A549 (cell line): ENCODE measurements around the gene SPPL3. TPM values are rescaled to one million over a fixed set of nuclear protein-coding genes. Genes with fewer than 3 reads are reported as not detected.

Source experiments
- ATAC-seq, 2 experiments: fragments of 200-7000 bp in 1 of 2; fragments of >200 bp in 1 of 2; cut with Nextera tagmentation in 1 of 2; cut with Tn5 transposase in 1 of 2; 3 replicates each; pipeline versions ENCODE4 v1.8.0 to v1.9.1; 2018 to 2020; ENCODE audit warnings: mild to moderate bottlenecking in 1 of 2, moderate library complexity in 1 of 2
- CTCF ChIA-PET: fragments of 300-600 bp; sonication (Branson Sonifier 250); formaldehyde crosslinking; extraction: SDS; loops from one replicate; lab custom pipeline; 2021; ENCODE audit warnings: antibody characterized with exemption, inconsistent platforms; lab: Yijun Ruan, JAX
- POLR2A ChIA-PET: fragments of 350-600 bp; formaldehyde crosslinking; extraction: SDS; loops from one replicate; lab custom pipeline; 2021; ENCODE audit warnings: antibody characterized with exemption, inconsistent platforms; lab: Yijun Ruan, JAX
- DNase-seq, 2 experiments: peaks; one replicate each; pipeline versions ENCODE4 v3.0.0 to v3.0.0-alpha.2; 2011 to 2016; ENCODE audit warnings: low read depth in 1 of 2, low spot score in 1 of 2
- FAIRE-seq: peaks from 2 replicates; lab custom pipeline; 2011; peaks lifted over from hg19 to GRCh38; lab: Jason Lieb, UNC
- H3K27ac ChIP-seq, 2 experiments: fragments of >200 bp; sonication (Bioruptor Twin); formaldehyde crosslinking; 3 replicates each; pipeline ENCODE4 v1.5.1; 2016 to 2017
- H3K4me1 ChIP-seq: fragments of >200 bp; sonication (Bioruptor Twin); formaldehyde crosslinking; 3 replicates; pipeline ENCODE4 v1.6.1; 2016
- H3K4me2 ChIP-seq: fragments of >200 bp; sonication (Bioruptor Twin); formaldehyde crosslinking; 3 replicates; pipeline ENCODE4 v1.6.1; 2016
- H3K4me3 ChIP-seq: fragments of >200 bp; sonication (Bioruptor Twin); formaldehyde crosslinking; 3 replicates; pipeline ENCODE4 v1.5.1; 2016
- H3K9me3 ChIP-seq: fragments of >200 bp; sonication (Bioruptor Twin); formaldehyde crosslinking; 3 replicates; pipeline ENCODE4 v1.6.1; 2016
- EP300 ChIP-seq, 2 experiments: fragments of >200 bp; sonication (Bioruptor Twin); formaldehyde crosslinking; IDR thresholded peaks; 2 replicates in 1 of 2; 3 replicates in 1 of 2; pipeline ENCODE4 v1.6.1; 2016 to 2017
- FOXS1 ChIP-seq: fragments of 250-450 bp; sonication (Bioruptor Pico); IDR thresholded peaks from 2 replicates; pipeline ENCODE4 v1.5.0; 2020; ENCODE audit warnings: mild to moderate bottlenecking, moderate library complexity
- GATA3 ChIP-seq: IDR thresholded peaks from 2 replicates; pipeline ENCODE4 v1.6.1; 2012; ENCODE audit warnings: borderline replicate concordance
- HOXB13 ChIP-seq: fragments of 250-450 bp; sonication (Bioruptor Pico); IDR thresholded peaks from 2 replicates; pipeline ENCODE4 v1.5.0; 2020; ENCODE audit warnings: low read depth, mild to moderate bottlenecking, moderate library complexity
- KDM1A ChIP-seq: fragments of 200-600 bp; sonication (generic); IDR thresholded peaks from 2 replicates; pipeline ENCODE4 v1.6.1; 2016; ENCODE audit warnings: low read depth, mild to moderate bottlenecking
- MAFK ChIP-seq: fragments of 450-650 bp; IDR thresholded peaks from 2 replicates; pipeline ENCODE4 v1.6.1; 2014; ENCODE audit not compliant: partially characterized antibody
- RAD21 ChIP-seq, 2 experiments: fragments of >200 bp in 1 of 2; sonication (Bioruptor Twin) in 1 of 2; formaldehyde crosslinking in 1 of 2; IDR thresholded peaks in 1 of 2; conservative IDR thresholded peaks in 1 of 2; 2 replicates in 1 of 2; 3 replicates in 1 of 2; pipeline ENCODE4 v1.6.1; 2012 to 2018; ENCODE audit warnings: inconsistent platforms in 1 of 2
- RARB ChIP-seq: fragments of 250-450 bp; sonication (Bioruptor Pico); IDR thresholded peaks from 2 replicates; pipeline ENCODE4 v1.8.0; 2021; ENCODE audit warnings: mild to moderate bottlenecking, moderate library complexity
- SMC3 ChIP-seq: fragments of >200 bp; sonication (Bioruptor Twin); formaldehyde crosslinking; IDR thresholded peaks from 3 replicates; pipeline ENCODE4 v1.6.1; 2018; ENCODE audit warnings: inconsistent platforms
- WGBS: methylation state at CpG from one replicate; pipeline ENCODE4 v1.1.6; 2017; ENCODE audit errors: missing lambda C conversion rate; 5-methylcytosine and 5-hydroxymethylcytosine counted together
- polyA plus RNA-seq, 4 experiments: library from polyadenylated mRNA; depleted of rRNA in 3 of 4; stranded (reverse); fragments of >200 nt; fragmentation: RNase III in 1 of 4; extraction: RNeasy Plus Mini Kit Qiagen cat#74134 plus additional on column Dnase treatment in 1 of 4; gene quantifications; 2 replicates in 3 of 4; 3 replicates in 1 of 4; pipeline ENCODE4 v1.2.3, GENCODE V29; 2011 to 2017
- TF ChIP-seq, protein P1 (sequence below): fragments of 250-450 bp; sonication (Bioruptor Pico); IDR thresholded peaks from 2 replicates; pipeline ENCODE4 v1.5.0; 2020; ENCODE audit warnings: low read depth, mild to moderate bottlenecking, moderate library complexity
- TF ChIP-seq, protein P2 (sequence below): fragments of >200 bp; sonication (Bioruptor Twin); formaldehyde crosslinking; IDR thresholded peaks from 3 replicates; pipeline ENCODE4 v1.5.1; 2016
- TF ChIP-seq, protein P3 (sequence below): IDR thresholded peaks from 2 replicates; pipeline ENCODE4 v1.6.1; 2012
- TF ChIP-seq, protein P4 (sequence below): fragments of 150-350 bp; IDR thresholded peaks from 2 replicates; pipeline ENCODE4 v1.6.1; 2014; ENCODE audit warnings: low read depth, mild to moderate bottlenecking, low read length

Gene SPPL3
- polyA plus RNA-seq, 2 of the 4 experiments (the other 2 are of a cell fraction), result 25.0 to 26.6 TPM

DNA sequence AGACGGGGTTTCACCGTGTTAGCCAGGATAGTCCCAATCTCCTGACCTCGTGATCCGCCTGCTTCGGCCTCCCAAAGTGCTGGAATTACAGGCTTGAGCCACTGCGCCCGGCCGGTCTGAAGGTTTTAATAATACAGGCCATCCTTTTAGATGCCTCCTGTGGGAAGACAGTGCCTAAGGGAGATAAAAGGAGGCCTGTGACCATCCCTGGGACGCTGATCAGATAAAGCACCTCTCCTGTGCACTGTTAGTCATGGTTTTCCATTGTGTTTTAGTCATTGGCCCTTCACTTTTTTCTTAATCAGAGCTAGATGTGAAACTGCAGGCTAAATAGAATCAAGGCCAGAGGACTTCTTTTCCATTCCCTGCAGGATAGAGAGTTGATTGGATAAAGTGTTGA is 186.1 kb downstream of the SPPL3 start:
- FAIRE-seq, result no peak
- H3K27ac ChIP-seq, result no peak overlapping the region
- TF ChIP-seq EP300 (IDR thresholded peaks at IDR 0.05) (no peak), SMC3 (no peak), RARB (CRISPR knock-in tag) (no peak), MAFK (no peak)
- TF ChIP-seq, protein P1, sequence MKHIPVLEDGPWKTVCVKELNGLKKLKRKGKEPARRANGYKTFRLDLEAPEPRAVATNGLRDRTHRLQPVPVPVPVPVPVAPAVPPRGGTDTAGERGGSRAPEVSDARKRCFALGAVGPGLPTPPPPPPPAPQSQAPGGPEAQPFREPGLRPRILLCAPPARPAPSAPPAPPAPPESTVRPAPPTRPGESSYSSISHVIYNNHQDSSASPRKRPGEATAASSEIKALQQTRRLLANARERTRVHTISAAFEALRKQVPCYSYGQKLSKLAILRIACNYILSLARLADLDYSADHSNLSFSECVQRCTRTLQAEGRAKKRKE, result no peak
- TF ChIP-seq, protein P2, sequence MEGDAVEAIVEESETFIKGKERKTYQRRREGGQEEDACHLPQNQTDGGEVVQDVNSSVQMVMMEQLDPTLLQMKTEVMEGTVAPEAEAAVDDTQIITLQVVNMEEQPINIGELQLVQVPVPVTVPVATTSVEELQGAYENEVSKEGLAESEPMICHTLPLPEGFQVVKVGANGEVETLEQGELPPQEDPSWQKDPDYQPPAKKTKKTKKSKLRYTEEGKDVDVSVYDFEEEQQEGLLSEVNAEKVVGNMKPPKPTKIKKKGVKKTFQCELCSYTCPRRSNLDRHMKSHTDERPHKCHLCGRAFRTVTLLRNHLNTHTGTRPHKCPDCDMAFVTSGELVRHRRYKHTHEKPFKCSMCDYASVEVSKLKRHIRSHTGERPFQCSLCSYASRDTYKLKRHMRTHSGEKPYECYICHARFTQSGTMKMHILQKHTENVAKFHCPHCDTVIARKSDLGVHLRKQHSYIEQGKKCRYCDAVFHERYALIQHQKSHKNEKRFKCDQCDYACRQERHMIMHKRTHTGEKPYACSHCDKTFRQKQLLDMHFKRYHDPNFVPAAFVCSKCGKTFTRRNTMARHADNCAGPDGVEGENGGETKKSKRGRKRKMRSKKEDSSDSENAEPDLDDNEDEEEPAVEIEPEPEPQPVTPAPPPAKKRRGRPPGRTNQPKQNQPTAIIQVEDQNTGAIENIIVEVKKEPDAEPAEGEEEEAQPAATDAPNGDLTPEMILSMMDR, result no peak
- TF ChIP-seq, protein P3, sequence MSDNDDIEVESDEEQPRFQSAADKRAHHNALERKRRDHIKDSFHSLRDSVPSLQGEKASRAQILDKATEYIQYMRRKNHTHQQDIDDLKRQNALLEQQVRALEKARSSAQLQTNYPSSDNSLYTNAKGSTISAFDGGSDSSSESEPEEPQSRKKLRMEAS, result no peak
- H3K9me3 ChIP-seq, result no peaks in the 10 kb centered on the region
- H3K4me2 ChIP-seq, result no peak overlapping the region
- H3K4me3 ChIP-seq, result no peak overlapping the region
- WGBS, result 93% methylated on average over 9 of the region's 9 CpGs
- ChIA-PET POLR2A (no interaction called here), CTCF (interaction anchor here (0.7 to 2.0 kb wide), 4 partner anchors 16 to 71 kb away, joined by 3 to 12 read pairs (median 3); no protein-coding TSS in a partner anchor)
- ATAC-seq, result no peak
- peaks cover 13% of the 10 kb centered on the region for H3K4me1 ChIP-seq
- no peak for DNase-seq

DNA sequence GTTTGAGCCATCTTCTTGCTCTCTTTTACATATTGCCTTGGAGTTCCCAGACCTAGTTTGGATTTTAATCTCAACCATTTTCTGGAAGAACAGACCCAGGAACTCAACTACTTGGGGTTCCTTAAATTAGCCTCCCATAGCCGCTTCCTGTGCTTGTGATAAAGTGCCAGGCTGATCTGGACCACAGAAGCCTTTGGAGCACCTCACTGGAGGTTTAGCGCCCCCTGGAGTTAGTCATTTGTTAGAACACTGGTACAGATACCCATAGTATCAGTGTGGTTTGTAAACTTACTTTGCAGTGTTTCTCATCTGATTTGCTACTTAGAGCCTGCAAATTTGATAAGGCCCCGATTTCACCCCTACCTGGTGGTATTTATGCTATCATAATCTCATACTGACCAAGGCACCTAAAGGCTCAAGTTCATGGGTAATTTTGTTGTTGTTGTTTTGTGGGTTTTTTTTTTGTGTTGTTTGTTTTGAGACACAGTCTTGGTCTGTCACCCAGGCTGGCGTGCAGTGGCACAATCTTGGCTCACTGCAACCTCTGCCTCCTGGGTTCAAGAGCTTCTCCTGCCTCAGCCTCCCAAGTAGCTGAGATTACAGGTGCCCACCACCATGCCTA is 190.2 kb downstream of the SPPL3 start:
- Histone ChIP-seq H3K4me1 (peaks cover 10% of the 10 kb centered on the region; the same call in 2 of the 3 replicates), H3K9me3 (no peaks in the 10 kb centered on the region), H3K4me2 (no peak overlapping the region), H3K4me3 (no peak overlapping the region), H3K27ac (no peak overlapping the region)
- peak; percentile 63 for FAIRE-seq
- ChIA-PET CTCF (interaction anchor here (0.6 to 3.4 kb wide), 18 partner anchors 11 to 390 kb away, joined by 3 to 33 read pairs (median 3); no protein-coding TSS in a partner anchor), POLR2A (interaction anchor here (1.1 kb wide), 1 partner anchor 11 kb away, joined by 3 read pairs; the partner anchor contains the start of gene ACADS)
- TF ChIP-seq, protein P4, sequence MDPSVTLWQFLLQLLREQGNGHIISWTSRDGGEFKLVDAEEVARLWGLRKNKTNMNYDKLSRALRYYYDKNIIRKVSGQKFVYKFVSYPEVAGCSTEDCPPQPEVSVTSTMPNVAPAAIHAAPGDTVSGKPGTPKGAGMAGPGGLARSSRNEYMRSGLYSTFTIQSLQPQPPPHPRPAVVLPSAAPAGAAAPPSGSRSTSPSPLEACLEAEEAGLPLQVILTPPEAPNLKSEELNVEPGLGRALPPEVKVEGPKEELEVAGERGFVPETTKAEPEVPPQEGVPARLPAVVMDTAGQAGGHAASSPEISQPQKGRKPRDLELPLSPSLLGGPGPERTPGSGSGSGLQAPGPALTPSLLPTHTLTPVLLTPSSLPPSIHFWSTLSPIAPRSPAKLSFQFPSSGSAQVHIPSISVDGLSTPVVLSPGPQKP, result no peak
- TF ChIP-seq, protein P2, result peak; percentile 94
- TF ChIP-seq SMC3 (peak; percentile 88), RAD21 (conservative IDR thresholded peaks at IDR 0.05 in 1 of 2, IDR thresholded peaks at IDR 0.05 in 1 of 2) (peak; percentile 84 to 92)
- 26% methylated on average over 4 of the region's 4 CpGs for WGBS
- DNase-seq, result peak; percentile 85 to 86
- peak; percentile 61 to 77; a peak in 5 of 6 replicates for ATAC-seq

DNA sequence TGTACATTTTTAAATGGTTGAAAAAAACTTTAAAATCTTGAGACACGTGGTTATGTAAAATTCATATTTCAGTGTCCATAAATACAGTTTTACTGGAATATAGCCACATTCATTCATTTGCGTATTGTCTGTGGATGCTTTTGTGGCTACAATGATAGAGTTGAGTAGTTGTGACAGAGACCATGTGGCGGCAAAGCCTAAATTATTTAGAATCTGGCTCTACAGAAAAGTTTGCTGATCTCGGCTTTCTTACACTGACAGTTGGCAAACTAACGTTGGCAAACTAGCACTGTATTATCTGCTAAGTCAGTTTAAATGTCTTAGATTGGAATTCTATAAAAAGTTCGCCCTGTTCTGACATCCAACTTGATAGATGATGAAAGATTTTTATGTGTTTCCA is 191.5 kb downstream of the SPPL3 start:
- peak; percentile 83 for TF ChIP-seq MAFK
- TF ChIP-seq FOXS1 (CRISPR knock-in tag), result no peak
- TF ChIP-seq HOXB13, result no peak
- no peak for TF ChIP-seq KDM1A
- TF ChIP-seq GATA3, result no peak
- WGBS, result 89% methylated on average over 6 of the region's 6 CpGs
- Histone ChIP-seq H3K4me1 (peaks cover 10% of the 10 kb centered on the region; the same call in 2 of the 3 replicates), H3K9me3 (no peaks in the 10 kb centered on the region), H3K4me3 (no peak overlapping the region), H3K4me2 (no peak overlapping the region), H3K27ac (no peak overlapping the region)
- no peak for DNase-seq
- no peak for FAIRE-seq
- no peak for ATAC-seq
- ChIA-PET POLR2A (no interaction called here), CTCF (interaction anchor here (1.2 to 6.6 kb wide), 4 partner anchors 9 to 129 kb away, joined by 3 to 62 read pairs (median 19); no protein-coding TSS in a partner anchor)

Other genes with a start within 250 kb of the SPPL3 start
- gene MLEC, start 217.2 kb downstream of the SPPL3 start, polyA plus RNA-seq (2011; rRNA removed), result 89.1 and 140 TPM in 2 replicates
- 117 to 126 TPM (median 121 TPM) in 3 replicates for gene MLEC, start 217.2 kb downstream of the SPPL3 start, polyA plus RNA-seq (2017; fragmentation: RNase III; extraction: RNeasy Plus Mini Kit Qiagen cat#74134 plus additional on column Dnase treatment)
- 37.5 and 41.5 TPM in 2 replicates for gene UNC119B, start 193.9 kb downstream of the SPPL3 start, polyA plus RNA-seq (2011; rRNA removed)
- gene UNC119B, start 193.9 kb downstream of the SPPL3 start, polyA plus RNA-seq (2017; fragmentation: RNase III; extraction: RNeasy Plus Mini Kit Qiagen cat#74134 plus additional on column Dnase treatment), result 22.1 to 27.0 TPM (median 25.8 TPM) in 3 replicates
- gene ACADS, start 178.5 kb downstream of the SPPL3 start, polyA plus RNA-seq (2011; rRNA removed), result 7.0 and 7.9 TPM in 2 replicates
- gene ACADS, start 178.5 kb downstream of the SPPL3 start, polyA plus RNA-seq (2017; fragmentation: RNase III; extraction: RNeasy Plus Mini Kit Qiagen cat#74134 plus additional on column Dnase treatment), result 8.4 to 9.3 TPM (median 9.1 TPM) in 3 replicates
- gene HNF1A, start 74.2 kb upstream of the SPPL3 start, polyA plus RNA-seq (2011; rRNA removed), result 2.6 and 4.0 TPM in 2 replicates
- 5.7 to 7.3 TPM (median 6.8 TPM) in 3 replicates for gene HNF1A, start 74.2 kb upstream of the SPPL3 start, polyA plus RNA-seq (2017; fragmentation: RNase III; extraction: RNeasy Plus Mini Kit Qiagen cat#74134 plus additional on column Dnase treatment)
- 19.2 and 20.5 TPM in 2 replicates for gene C12orf43, start 112.1 kb upstream of the SPPL3 start, polyA plus RNA-seq (2011; rRNA removed)
- 17.3 to 21.2 TPM (median 20.0 TPM) in 3 replicates for gene C12orf43, start 112.1 kb upstream of the SPPL3 start, polyA plus RNA-seq (2017; fragmentation: RNase III; extraction: RNeasy Plus Mini Kit Qiagen cat#74134 plus additional on column Dnase treatment)
- gene OASL, start 134.9 kb upstream of the SPPL3 start, polyA plus RNA-seq (2011; rRNA removed), result 0.61 and 0.81 TPM in 2 replicates
- 0.64 to 0.94 TPM (median 0.90 TPM) in 3 replicates for gene OASL, start 134.9 kb upstream of the SPPL3 start, polyA plus RNA-seq (2017; fragmentation: RNase III; extraction: RNeasy Plus Mini Kit Qiagen cat#74134 plus additional on column Dnase treatment)
- gene P2RX7, start 228.5 kb upstream of the SPPL3 start, polyA plus RNA-seq (2011; rRNA removed), result 0.03 TPM in 1 of 2 replicates, not detected in the other
- not detected in 3 replicates for gene P2RX7, start 228.5 kb upstream of the SPPL3 start, polyA plus RNA-seq (2017; fragmentation: RNase III; extraction: RNeasy Plus Mini Kit Qiagen cat#74134 plus additional on column Dnase treatment)